HL-60 (cell line): ENCODE results near the gene ATP11A.

ENCODE experiments used
- GABPA ChIP-seq: IDR thresholded peaks from 2 replicates; pipeline ENCODE4 v1.6.1; 2012; ENCODE audit warnings: low read depth
- POLR2AphosphoS5 ChIP-seq: IDR thresholded peaks from 2 replicates; pipeline ENCODE4 v1.6.1; 2012; ENCODE audit warnings: low read depth
- SPI1 ChIP-seq: IDR thresholded peaks from 2 replicates; pipeline ENCODE4 v1.6.1; 2012; ENCODE audit warnings: low read depth, mild to moderate bottlenecking, borderline replicate concordance
- TF ChIP-seq, protein P1 (sequence below): IDR thresholded peaks from one replicate; pipeline ENCODE4 v1.5.1; 2011; ENCODE audit warnings: low read length, control low read depth, inconsistent platforms; ENCODE audit not compliant: insufficient read depth
- TF ChIP-seq, protein P2 (sequence below): IDR thresholded peaks from 2 replicates; pipeline ENCODE4 v1.6.1; 2012; ENCODE audit warnings: low read depth; ENCODE audit not compliant: insufficient replicate concordance

GRCh38 chr13:112679381-112679780 lies 10.5 kb upstream of the ATP11A start:
- TF ChIP-seq, protein P1, sequence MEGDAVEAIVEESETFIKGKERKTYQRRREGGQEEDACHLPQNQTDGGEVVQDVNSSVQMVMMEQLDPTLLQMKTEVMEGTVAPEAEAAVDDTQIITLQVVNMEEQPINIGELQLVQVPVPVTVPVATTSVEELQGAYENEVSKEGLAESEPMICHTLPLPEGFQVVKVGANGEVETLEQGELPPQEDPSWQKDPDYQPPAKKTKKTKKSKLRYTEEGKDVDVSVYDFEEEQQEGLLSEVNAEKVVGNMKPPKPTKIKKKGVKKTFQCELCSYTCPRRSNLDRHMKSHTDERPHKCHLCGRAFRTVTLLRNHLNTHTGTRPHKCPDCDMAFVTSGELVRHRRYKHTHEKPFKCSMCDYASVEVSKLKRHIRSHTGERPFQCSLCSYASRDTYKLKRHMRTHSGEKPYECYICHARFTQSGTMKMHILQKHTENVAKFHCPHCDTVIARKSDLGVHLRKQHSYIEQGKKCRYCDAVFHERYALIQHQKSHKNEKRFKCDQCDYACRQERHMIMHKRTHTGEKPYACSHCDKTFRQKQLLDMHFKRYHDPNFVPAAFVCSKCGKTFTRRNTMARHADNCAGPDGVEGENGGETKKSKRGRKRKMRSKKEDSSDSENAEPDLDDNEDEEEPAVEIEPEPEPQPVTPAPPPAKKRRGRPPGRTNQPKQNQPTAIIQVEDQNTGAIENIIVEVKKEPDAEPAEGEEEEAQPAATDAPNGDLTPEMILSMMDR = no peak
- TF ChIP-seq, protein P2, sequence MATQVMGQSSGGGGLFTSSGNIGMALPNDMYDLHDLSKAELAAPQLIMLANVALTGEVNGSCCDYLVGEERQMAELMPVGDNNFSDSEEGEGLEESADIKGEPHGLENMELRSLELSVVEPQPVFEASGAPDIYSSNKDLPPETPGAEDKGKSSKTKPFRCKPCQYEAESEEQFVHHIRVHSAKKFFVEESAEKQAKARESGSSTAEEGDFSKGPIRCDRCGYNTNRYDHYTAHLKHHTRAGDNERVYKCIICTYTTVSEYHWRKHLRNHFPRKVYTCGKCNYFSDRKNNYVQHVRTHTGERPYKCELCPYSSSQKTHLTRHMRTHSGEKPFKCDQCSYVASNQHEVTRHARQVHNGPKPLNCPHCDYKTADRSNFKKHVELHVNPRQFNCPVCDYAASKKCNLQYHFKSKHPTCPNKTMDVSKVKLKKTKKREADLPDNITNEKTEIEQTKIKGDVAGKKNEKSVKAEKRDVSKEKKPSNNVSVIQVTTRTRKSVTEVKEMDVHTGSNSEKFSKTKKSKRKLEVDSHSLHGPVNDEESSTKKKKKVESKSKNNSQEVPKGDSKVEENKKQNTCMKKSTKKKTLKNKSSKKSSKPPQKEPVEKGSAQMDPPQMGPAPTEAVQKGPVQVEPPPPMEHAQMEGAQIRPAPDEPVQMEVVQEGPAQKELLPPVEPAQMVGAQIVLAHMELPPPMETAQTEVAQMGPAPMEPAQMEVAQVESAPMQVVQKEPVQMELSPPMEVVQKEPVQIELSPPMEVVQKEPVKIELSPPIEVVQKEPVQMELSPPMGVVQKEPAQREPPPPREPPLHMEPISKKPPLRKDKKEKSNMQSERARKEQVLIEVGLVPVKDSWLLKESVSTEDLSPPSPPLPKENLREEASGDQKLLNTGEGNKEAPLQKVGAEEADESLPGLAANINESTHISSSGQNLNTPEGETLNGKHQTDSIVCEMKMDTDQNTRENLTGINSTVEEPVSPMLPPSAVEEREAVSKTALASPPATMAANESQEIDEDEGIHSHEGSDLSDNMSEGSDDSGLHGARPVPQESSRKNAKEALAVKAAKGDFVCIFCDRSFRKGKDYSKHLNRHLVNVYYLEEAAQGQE = no peak
- no peak for TF ChIP-seq POLR2AphosphoS5
- no peak for TF ChIP-seq GABPA
- TF ChIP-seq SPI1 = no peak
